ENCODE data around the gene ACSL1. TPM values are rescaled to one million over a fixed set of nuclear protein-coding genes. Genes with fewer than 3 reads are reported as not detected.

ACSL1 gene
- polyA plus RNA-seq, 1 experiment: 8.1 TPM

GRCh38 chr4:184766446-184766845, 59.3 kb downstream of the ACSL1 start:
- TF ChIP-seq CTCF (IDR thresholded peaks at IDR 0.05; ENCODE audit: insufficient read depth, low read depth, low read length): no peak
- DNase-seq (ENCODE audit: low read depth): no peak
- Histone ChIP-seq H3K4me3 (ENCODE audit: low read depth, low read length) (no peak overlapping the region), H3K27me3 (ENCODE audit: control insufficient read depth, insufficient read depth, low read length) (no peaks in the 10 kb centered on the region), H3K36me3 (ENCODE audit: control insufficient read depth, insufficient read depth, low read length) (peaks cover 2% of the 10 kb centered on the region; the same call in 1 of the 2 replicates)
- ChIA-PET CTCF (no interaction called here), POLR2A (no interaction called here)

GRCh38 chr4:184765473-184766340, 60.1 kb downstream of the ACSL1 start:
- no peak for TF ChIP-seq CTCF (IDR thresholded peaks at IDR 0.05; ENCODE audit: insufficient read depth, low read depth, low read length)
- POLR2A ChIA-PET: no interaction called here
- no peak overlapping the region for H3K4me3 ChIP-seq (ENCODE audit: low read depth, low read length)
- H3K27me3 ChIP-seq (ENCODE audit: control insufficient read depth, insufficient read depth, low read length): no peaks in the 10 kb centered on the region
- CTCF ChIA-PET: no interaction called here
- DNase-seq (ENCODE audit: low read depth): no peak
- peaks cover 2% of the 10 kb centered on the region; the same call in 1 of the 2 replicates for H3K36me3 ChIP-seq (ENCODE audit: control insufficient read depth, insufficient read depth, low read length)

GRCh38 chr4:184764601-184765000, 61.2 kb downstream of the ACSL1 start:
- peaks cover 2% of the 10 kb centered on the region; the same call in 1 of the 2 replicates for H3K36me3 ChIP-seq (ENCODE audit: control insufficient read depth, insufficient read depth, low read length)
- ChIA-PET CTCF (interaction anchor here (0.6 kb wide), 2 partner anchors 46 to 269 kb away, joined by 3 read pairs; no protein-coding TSS in a partner anchor), POLR2A (no interaction called here)
- no peak for DNase-seq (ENCODE audit: low read depth)
- no peak overlapping the region for H3K4me3 ChIP-seq (ENCODE audit: low read depth, low read length)
- TF ChIP-seq CTCF (IDR thresholded peaks at IDR 0.05; ENCODE audit: insufficient read depth, low read depth, low read length): no peak
- H3K27me3 ChIP-seq (ENCODE audit: control insufficient read depth, insufficient read depth, low read length): no peaks in the 10 kb centered on the region

GRCh38 chr4:184763150-184763780, 62.5 kb downstream of the ACSL1 start:
- DNase-seq (ENCODE audit: low read depth): peak; percentile 41
- H3K36me3 ChIP-seq (ENCODE audit: control insufficient read depth, insufficient read depth, low read length): peaks cover 2% of the 10 kb centered on the region; the same call in 1 of the 2 replicates
- ChIA-PET CTCF (interaction anchor here (0.5 kb wide), 1 partner anchor 101 kb away, joined by 3 read pairs; no protein-coding TSS in a partner anchor), POLR2A (no interaction called here)
- no peak for TF ChIP-seq CTCF (IDR thresholded peaks at IDR 0.05; ENCODE audit: insufficient read depth, low read depth, low read length)
- no peak overlapping the region for H3K4me3 ChIP-seq (ENCODE audit: low read depth, low read length)
- H3K27me3 ChIP-seq (ENCODE audit: control insufficient read depth, insufficient read depth, low read length): no peaks in the 10 kb centered on the region

GRCh38 chr4:184762100-184762499, 63.7 kb downstream of the ACSL1 start:
- CTCF ChIA-PET: interaction anchor here (0.6 kb wide), 1 partner anchor 589 kb away, joined by 3 read pairs; no protein-coding TSS in a partner anchor
- H3K4me3 ChIP-seq (ENCODE audit: low read depth, low read length): no peak overlapping the region
- H3K27me3 ChIP-seq (ENCODE audit: control insufficient read depth, insufficient read depth, low read length): no peaks in the 10 kb centered on the region
- POLR2A ChIA-PET: no interaction called here
- TF ChIP-seq CTCF (IDR thresholded peaks at IDR 0.05; ENCODE audit: insufficient read depth, low read depth, low read length): no peak
- no peak for DNase-seq (ENCODE audit: low read depth)
- peaks cover 2% of the 10 kb centered on the region; the same call in 1 of the 2 replicates for H3K36me3 ChIP-seq (ENCODE audit: control insufficient read depth, insufficient read depth, low read length)

Measured in BJ (cell line).